Measurements from ENCODE around the gene COG3. TPM values are rescaled to one million over a fixed set of nuclear protein-coding genes. Genes with fewer than 3 reads are reported as not detected.

COG3 gene
- total RNA-seq, 1 experiment from 2014 or later: 17.6 TPM

DNA sequence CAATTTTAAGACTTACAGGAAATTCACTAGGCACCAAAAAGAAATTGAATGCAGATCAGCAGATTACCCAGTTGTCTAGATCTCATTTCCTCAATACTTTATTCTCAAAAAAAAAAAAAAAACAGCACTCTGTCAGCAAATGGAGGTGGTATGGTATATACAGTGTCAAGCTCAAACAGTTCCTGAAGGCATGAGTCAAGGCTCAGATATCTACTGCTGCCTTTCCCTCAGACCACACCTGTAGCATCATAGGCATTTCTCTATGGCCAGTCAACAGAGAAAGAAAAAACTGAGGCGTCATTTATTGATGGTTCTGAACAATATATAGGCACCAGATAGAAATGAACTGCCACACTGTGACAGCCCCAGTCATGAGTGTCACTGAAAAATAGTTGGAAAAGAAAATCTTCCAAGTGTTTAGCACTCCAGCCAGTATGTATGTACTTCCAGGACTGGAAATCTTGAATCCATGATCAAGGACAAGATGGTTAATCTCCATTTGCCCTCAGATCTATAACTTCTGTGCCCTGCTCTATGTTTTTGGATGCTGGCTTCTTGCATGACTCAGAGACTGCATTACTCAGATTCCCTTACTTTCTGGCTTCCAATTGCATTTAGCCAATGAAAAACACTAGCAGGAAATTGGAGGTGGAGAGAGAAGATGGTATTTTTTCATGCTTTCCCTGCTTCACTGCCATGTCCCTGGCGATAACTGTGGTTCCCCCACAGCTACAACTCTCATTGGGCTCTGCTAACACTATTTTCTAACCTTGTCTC, 8.4 kb upstream of the COG3 start:
- no peaks in the 10 kb centered on the region for H3K27me3 ChIP-seq (ENCODE audit: insufficient read depth, low read length)
- RAD21 ChIA-PET (ENCODE audit: low non-redundant PET in 1 of 2, low total read pairs in 2 of 2, uncharacterized antibody in 2 of 2, unreplicated experiment in 2 of 2): no interaction called here
- H3K4me3 ChIP-seq (replicated peaks in 1 of 2; ENCODE audit: low read depth in 1 of 2, low read length in 2 of 2): no peak overlapping the region
- DNase-seq (ENCODE audit: low read depth, low spot score) (no peak), ATAC-seq (no peak)
- CTCF ChIA-PET: no interaction called here
- no peak overlapping the region for H3K27ac ChIP-seq (ENCODE audit: low read depth, low read length)
- BruUV-seq (replicated peaks): no TSS peak
- no peak overlapping the region for H3K4me2 ChIP-seq (ENCODE audit: low read length)
- peaks cover 0 to 5% of the 10 kb centered on the region in 2 experiments; a peak in 1 of 4 replicates for H3K9me3 ChIP-seq (ENCODE audit: control insufficient read depth in 1 of 2, insufficient read depth in 1 of 2, low read depth in 1 of 2, low read length in 2 of 2)
- POLR2A ChIA-PET: no interaction called here
- H3K9me2 ChIP-seq (ENCODE audit: insufficient read depth): no peaks in the 10 kb centered on the region
- intact Hi-C loops (cut with micrococcal nuclease): no loop called here
- no peaks in the 10 kb centered on the region for H3K36me3 ChIP-seq (ENCODE audit: control insufficient read depth in 1 of 2, insufficient read depth in 2 of 2, low read length in 2 of 2)
- H3K79me2 ChIP-seq (ENCODE audit: insufficient read depth, low read length): no peaks in the 10 kb centered on the region
- no peak overlapping the region for H2AFZ ChIP-seq (ENCODE audit: low read depth, low read length, poor library complexity, severe bottlenecking)
- H4K20me1 ChIP-seq (ENCODE audit: insufficient read depth): no peaks in the 10 kb centered on the region
- no peaks in the 10 kb centered on the region for H3K4me1 ChIP-seq (ENCODE audit: control insufficient read depth in 1 of 2, insufficient read depth in 2 of 2, low read length in 2 of 2)
- H3K9ac ChIP-seq (ENCODE audit: low read length): no peak overlapping the region
- TF ChIP-seq EZH2 (IDR thresholded peaks at IDR 0.05) (no peak), EGR1 (IDR thresholded peaks at IDR 0.05; ENCODE audit: low read depth) (no peak)

DNA sequence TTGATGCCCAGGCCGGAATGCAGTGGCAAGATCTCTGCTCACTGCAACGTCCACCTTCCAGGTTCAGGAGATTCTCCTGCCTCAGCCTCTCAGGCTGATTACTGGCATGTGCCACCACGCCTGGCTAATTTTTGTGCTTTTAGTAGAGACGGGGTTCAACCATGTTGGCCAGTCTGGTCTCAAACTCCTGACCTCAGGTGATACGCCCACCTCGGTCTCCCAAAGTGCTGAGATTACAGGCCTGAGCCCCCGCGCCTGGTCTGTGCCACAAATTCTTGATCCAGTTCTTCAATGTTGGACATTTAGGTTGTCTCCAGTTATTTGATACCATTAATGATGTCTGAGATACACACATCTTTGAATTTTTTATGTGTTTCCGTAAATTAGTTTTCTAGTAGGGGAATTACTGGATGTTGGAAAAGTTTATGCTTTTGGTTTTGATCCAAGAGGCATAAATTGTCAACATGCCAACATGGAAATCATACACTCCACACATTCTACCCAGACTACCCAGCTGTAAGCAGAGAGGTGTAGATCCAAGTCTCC, 525 bp upstream of the COG3 start:
- H3K4me1 ChIP-seq (ENCODE audit: control insufficient read depth in 1 of 2, insufficient read depth in 2 of 2, low read length in 2 of 2): peaks cover 10 to 13% of the 10 kb centered on the region in 2 experiments
- TSS peak; percentile 77 for BruUV-seq (replicated peaks)
- RAD21 ChIA-PET (ENCODE audit: low non-redundant PET in 1 of 2, low total read pairs in 2 of 2, uncharacterized antibody in 2 of 2, unreplicated experiment in 2 of 2): no interaction called here
- intact Hi-C loops (cut with micrococcal nuclease): no loop called here
- peak overlapping the region; percentile 92 to 97 for H3K4me3 ChIP-seq (replicated peaks in 1 of 2; ENCODE audit: low read depth in 1 of 2, low read length in 2 of 2)
- peak overlapping the region; percentile 95 for H3K4me2 ChIP-seq (ENCODE audit: low read length)
- POLR2A ChIA-PET: interaction anchor here (0.5 to 1.4 kb wide), 3 partner anchors 20 to 1033 kb away, joined by 3 to 5 read pairs (median 4); partner anchors contain the start of gene SLC25A30
- TF ChIP-seq EZH2 (IDR thresholded peaks at IDR 0.05): no peak
- TF ChIP-seq, protein P1, sequence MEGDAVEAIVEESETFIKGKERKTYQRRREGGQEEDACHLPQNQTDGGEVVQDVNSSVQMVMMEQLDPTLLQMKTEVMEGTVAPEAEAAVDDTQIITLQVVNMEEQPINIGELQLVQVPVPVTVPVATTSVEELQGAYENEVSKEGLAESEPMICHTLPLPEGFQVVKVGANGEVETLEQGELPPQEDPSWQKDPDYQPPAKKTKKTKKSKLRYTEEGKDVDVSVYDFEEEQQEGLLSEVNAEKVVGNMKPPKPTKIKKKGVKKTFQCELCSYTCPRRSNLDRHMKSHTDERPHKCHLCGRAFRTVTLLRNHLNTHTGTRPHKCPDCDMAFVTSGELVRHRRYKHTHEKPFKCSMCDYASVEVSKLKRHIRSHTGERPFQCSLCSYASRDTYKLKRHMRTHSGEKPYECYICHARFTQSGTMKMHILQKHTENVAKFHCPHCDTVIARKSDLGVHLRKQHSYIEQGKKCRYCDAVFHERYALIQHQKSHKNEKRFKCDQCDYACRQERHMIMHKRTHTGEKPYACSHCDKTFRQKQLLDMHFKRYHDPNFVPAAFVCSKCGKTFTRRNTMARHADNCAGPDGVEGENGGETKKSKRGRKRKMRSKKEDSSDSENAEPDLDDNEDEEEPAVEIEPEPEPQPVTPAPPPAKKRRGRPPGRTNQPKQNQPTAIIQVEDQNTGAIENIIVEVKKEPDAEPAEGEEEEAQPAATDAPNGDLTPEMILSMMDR (IDR thresholded peaks at IDR 0.05 in 2 of 3, conservative IDR thresholded peaks at IDR 0.05 in 1 of 3; ENCODE audit: borderline replicate concordance in 1 of 3, insufficient read depth in 1 of 3, low read depth in 2 of 3, low read length in 2 of 3): peak in 1 of 3 experiments; percentile 22; a peak in 1 of 6 replicates
- H3K9ac ChIP-seq (ENCODE audit: low read length): peak overlapping the region; percentile 31
- no peaks in the 10 kb centered on the region for H3K9me3 ChIP-seq (ENCODE audit: control insufficient read depth in 1 of 2, insufficient read depth in 1 of 2, low read depth in 1 of 2, low read length in 2 of 2)
- H3K27ac ChIP-seq (ENCODE audit: low read depth, low read length): peak overlapping the region; percentile 4; the same call in 1 of the 2 replicates
- ATAC-seq: no peak
- no peak for DNase-seq (ENCODE audit: low read depth, low spot score)
- no peaks in the 10 kb centered on the region for H3K36me3 ChIP-seq (ENCODE audit: control insufficient read depth in 1 of 2, insufficient read depth in 2 of 2, low read length in 2 of 2)
- no peaks in the 10 kb centered on the region for H4K20me1 ChIP-seq (ENCODE audit: insufficient read depth)
- CTCF ChIA-PET: no interaction called here
- peak overlapping the region; percentile 62 for H2AFZ ChIP-seq (ENCODE audit: low read depth, low read length, poor library complexity, severe bottlenecking)
- no peaks in the 10 kb centered on the region for H3K9me2 ChIP-seq (ENCODE audit: insufficient read depth)
- H3K27me3 ChIP-seq (ENCODE audit: insufficient read depth, low read length): no peaks in the 10 kb centered on the region
- peaks cover 42% of the 10 kb centered on the region for H3K79me2 ChIP-seq (ENCODE audit: insufficient read depth, low read length)
